Measurements from ENCODE around the gene MCAT. TPM values are rescaled to one million over a fixed set of nuclear protein-coding genes. Genes with fewer than 3 reads are reported as not detected.

The MCAT gene
- polyA plus RNA-seq, 3 donors = 4.5 to 8.9 (median 6.8) TPM

GRCh38 chr22:43085658-43086606 is 57.3 kb downstream of the MCAT start:
- peaks cover 0 to 18% of the 10 kb centered on the region in 2 donors for H3K36me3 Mint-ChIP-seq
- no peak overlapping the region for H3K27ac ChIP-seq (ENCODE audit: low read depth in 1 of 2, low read length in 2 of 2)
- no peaks in the 10 kb centered on the region for H4K20me1 ChIP-seq (ENCODE audit: insufficient read depth, low read length)
- no peaks in the 10 kb centered on the region for H3K36me3 ChIP-seq (replicated peaks in 1 of 2; ENCODE audit: control insufficient read depth in 1 of 2, insufficient read depth in 2 of 2, low read length in 2 of 2)
- no peak overlapping the region for H2AFZ ChIP-seq (ENCODE audit: insufficient read depth, low read depth, low read length, poor library complexity, severe bottlenecking)
- peaks cover 14 to 20% of the 10 kb centered on the region in 2 donors for H3K4me1 ChIP-seq (ENCODE audit: control insufficient read depth in 1 of 2, insufficient read depth in 2 of 2, low read length in 2 of 2)
- peaks cover 17% of the 10 kb centered on the region for H3K4me1 Mint-ChIP-seq
- H3K4me2 ChIP-seq (replicated peaks; ENCODE audit: extremely low read depth, low read length, poor library complexity, severe bottlenecking) = no peak overlapping the region
- H3K79me2 ChIP-seq (ENCODE audit: insufficient read depth, low read length) = no peaks in the 10 kb centered on the region
- TF ChIP-seq CTCF (IDR thresholded peaks at IDR 0.05) = no peak
- no peak overlapping the region for H3K4me3 Mint-ChIP-seq
- no peaks in the 10 kb centered on the region for H3K9me3 ChIP-seq (replicated peaks in 1 of 2; ENCODE audit: control insufficient read depth in 1 of 2, insufficient read depth in 1 of 2, low read length in 2 of 2)
- no peak overlapping the region for H3K4me3 ChIP-seq (replicated peaks in 1 of 3; ENCODE audit: low read depth in 2 of 3, low read length in 3 of 3)
- no peaks in the 10 kb centered on the region for H3K27me3 ChIP-seq (ENCODE audit: control insufficient read depth in 2 of 2, insufficient read depth in 2 of 2, low read length in 2 of 2)
- peaks cover 0 to 4% (median 3%) of the 10 kb centered on the region in 3 donors for H3K27me3 Mint-ChIP-seq (ENCODE audit: low read depth in 3 of 3)
- DNase-seq = no peak
- no peaks in the 10 kb centered on the region for H3K9me3 Mint-ChIP-seq
- WGBS (ENCODE audit: insufficient coverage) = 96% methylated on average over 9 of the region's 19 CpGs
- intact Hi-C loops (cut with micrococcal nuclease) = no loop called here
- peak overlapping the region in 2 of 7 donors; percentile 32 to 64 for H3K27ac Mint-ChIP-seq
- no peak overlapping the region for H3K9ac ChIP-seq (ENCODE audit: insufficient read depth, low read length, poor library complexity, severe bottlenecking)

Other genes starting within 250 kb of the MCAT start
- gene PACSIN2, start 128.2 kb downstream of the MCAT start, polyA plus RNA-seq = 10 to 100 TPM; 31.2 to 45.7 (median 40.2) TPM
- 1 to 10 TPM; 4.7 to 6.0 (median 5.6) TPM for gene TTLL1, start 54.0 kb downstream of the MCAT start, polyA plus RNA-seq
- 1 to 10 TPM in 2 of 3 donors, under 1 TPM in 1; 0.96 to 3.1 (median 3.1) TPM for gene BIK, start 32.6 kb downstream of the MCAT start, polyA plus RNA-seq
- gene TSPO, start 8.2 kb upstream of the MCAT start, polyA plus RNA-seq = 1,000 to 10,000 TPM in 2 of 3 donors, 100 to 1,000 TPM in 1; 491 to 2,663 (median 2,230) TPM
- 10 to 100 TPM in 2 of 3 donors, 1 to 10 TPM in 1; 9.5 to 16.6 (median 16.5) TPM for gene TTLL12, start 43.7 kb upstream of the MCAT start, polyA plus RNA-seq
- under 1 TPM; 0.20 to 0.32 (median 0.26) TPM for gene SCUBE1, start 200.0 kb upstream of the MCAT start, polyA plus RNA-seq